Rectal smooth muscle tissue (tissue), 1 donor: Measurements from ENCODE around the gene ARHGAP33.

Source experiments
- H3K27ac ChIP-seq: one replicate; pipeline ENCODE4 v1.7.0; 2013; ENCODE audit warnings: low read depth, low read length, inconsistent platforms
- H3K27me3 ChIP-seq: one replicate; pipeline ENCODE4 v1.7.0; 2013; ENCODE audit warnings: low read length; ENCODE audit not compliant: control insufficient read depth, insufficient read depth
- H3K36me3 ChIP-seq: one replicate; pipeline ENCODE4 v1.7.0; 2013; ENCODE audit warnings: low read length; ENCODE audit not compliant: control insufficient read depth, insufficient read depth
- H3K4me1 ChIP-seq: one replicate; pipeline ENCODE4 v1.7.0; 2013; ENCODE audit warnings: low read length; ENCODE audit not compliant: control insufficient read depth, insufficient read depth
- H3K4me3 ChIP-seq: one replicate; pipeline ENCODE4 v1.7.0; 2013; ENCODE audit warnings: low read length
- H3K9ac ChIP-seq: one replicate; pipeline ENCODE4 v1.7.0; 2013; ENCODE audit warnings: low read length

Gene ARHGAP33

DNA sequence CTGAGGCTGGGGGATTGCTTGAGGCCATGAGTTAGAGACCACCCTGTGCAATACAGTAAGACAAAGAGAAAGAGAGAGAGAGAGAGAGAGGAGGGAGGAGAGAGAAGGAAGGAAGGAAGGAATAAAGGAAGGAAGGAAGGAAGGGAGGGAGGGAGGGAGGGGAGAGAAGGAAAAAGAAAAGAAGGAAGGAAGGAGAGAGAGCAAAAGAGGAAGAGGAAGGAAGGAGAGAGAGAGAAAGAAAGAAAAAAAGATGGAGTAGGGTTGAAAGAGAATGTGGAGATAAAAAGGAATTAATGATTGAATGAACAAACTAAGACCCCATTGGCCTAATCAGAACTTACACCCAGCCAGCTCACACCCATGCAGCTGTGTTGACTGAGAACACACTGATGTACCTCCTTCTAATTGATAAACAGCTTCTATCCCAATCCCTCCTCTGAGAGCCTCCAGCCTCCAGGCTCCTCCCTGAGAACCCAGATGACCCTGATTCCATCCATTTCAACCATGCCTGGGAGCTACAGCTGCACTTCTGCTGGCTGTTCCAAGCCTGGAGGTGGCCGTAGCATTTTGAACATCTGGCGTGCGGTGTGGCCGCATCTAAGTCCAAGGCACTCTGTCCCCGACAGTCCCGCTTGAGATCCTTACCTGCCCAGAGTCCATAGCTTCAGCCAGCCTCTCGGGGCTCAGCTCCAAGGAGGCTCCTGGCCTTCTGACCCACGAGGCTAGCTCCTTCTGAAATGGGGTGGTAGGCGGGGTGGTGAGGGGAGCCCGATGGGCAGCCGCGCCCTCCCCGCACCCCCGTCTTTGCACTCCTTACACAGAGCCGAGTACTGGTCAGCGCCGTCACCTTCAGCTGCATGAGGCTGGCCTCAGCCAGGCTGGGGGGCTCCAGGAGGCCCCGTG is 36.2 kb downstream of the ARHGAP33 start:
- Histone ChIP-seq H3K4me1 (no peaks in the 10 kb centered on the region), H3K36me3 (no peaks in the 10 kb centered on the region), H3K4me3 (no peak overlapping the region), H3K27me3 (no peaks in the 10 kb centered on the region), H3K27ac (no peak overlapping the region), H3K9ac (no peak overlapping the region)

GRCh38 chr19:35812220-35813042 is 37.1 kb downstream of the ARHGAP33 start, which contains the start of gene PRODH2:
PRODH2 (minus strand) TSS chr19:35812845; CDS start chr19:35812805, 40 bp downstream.
- Histone ChIP-seq H3K4me1 (no peaks in the 10 kb centered on the region), H3K9ac (no peak within 1 kb of the TSS), H3K27ac (no peak within 1 kb of the TSS), H3K4me3 (no peak within 1 kb of the TSS), H3K27me3 (no peaks in the 10 kb centered on the region), H3K36me3 (no peaks in the 10 kb centered on the region)

GRCh38 chr19:35813043-35813890 is 37.9 kb downstream of the ARHGAP33 start:
- Histone ChIP-seq H3K27me3 (no peaks in the 10 kb centered on the region), H3K27ac (no peak overlapping the region), H3K4me3 (no peak overlapping the region), H3K4me1 (no peaks in the 10 kb centered on the region), H3K36me3 (no peaks in the 10 kb centered on the region), H3K9ac (no peak overlapping the region)

- H3K27me3 ChIP-seq = no peaks in the 10 kb centered on the region
- H3K27ac ChIP-seq = no peak overlapping the region
- no peaks in the 10 kb centered on the region for H3K36me3 ChIP-seq
- no peak overlapping the region for H3K4me3 ChIP-seq
- H3K4me1 ChIP-seq = no peaks in the 10 kb centered on the region
- H3K9ac ChIP-seq = no peak overlapping the region
Observed at GRCh38 chr19:35816262-35816661, 40.9 kb downstream of the ARHGAP33 start.

DNA sequence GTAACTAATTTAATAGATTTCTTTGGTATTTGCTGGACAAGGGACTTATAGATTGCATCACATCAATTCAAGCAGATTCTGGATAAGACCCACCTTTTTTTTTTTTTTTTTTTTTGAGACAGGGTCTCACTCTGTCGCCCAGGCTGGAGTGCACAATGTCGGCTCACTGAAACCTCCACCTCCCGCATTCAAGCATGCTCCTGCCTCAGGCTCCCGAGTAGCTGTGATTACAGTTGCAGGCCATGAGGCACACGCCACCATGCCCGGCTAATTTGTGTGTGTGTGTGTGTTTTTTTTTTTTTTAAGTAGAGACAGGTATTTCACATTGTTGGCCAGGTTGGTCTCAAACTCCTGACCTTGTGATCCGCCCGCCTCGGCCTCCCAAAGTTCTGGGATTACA is 41.5 kb downstream of the ARHGAP33 start:
- Histone ChIP-seq H3K9ac (no peak overlapping the region), H3K27me3 (no peaks in the 10 kb centered on the region), H3K27ac (no peak overlapping the region), H3K4me3 (no peak overlapping the region), H3K36me3 (no peaks in the 10 kb centered on the region), H3K4me1 (no peaks in the 10 kb centered on the region)

- Histone ChIP-seq H3K27me3 (no peaks in the 10 kb centered on the region), H3K4me1 (no peaks in the 10 kb centered on the region), H3K27ac (no peak overlapping the region), H3K9ac (no peak overlapping the region), H3K36me3 (no peaks in the 10 kb centered on the region), H3K4me3 (no peak overlapping the region)
Observed at GRCh38 chr19:35818445-35818844, 43.1 kb downstream of the ARHGAP33 start.

- Histone ChIP-seq H3K9ac (no peak overlapping the region), H3K27me3 (no peaks in the 10 kb centered on the region), H3K4me1 (no peaks in the 10 kb centered on the region), H3K27ac (no peak overlapping the region), H3K4me3 (no peak overlapping the region), H3K36me3 (no peaks in the 10 kb centered on the region)
Observed at GRCh38 chr19:35822579-35822978, 47.2 kb downstream of the ARHGAP33 start.

- no peaks in the 10 kb centered on the region for H3K27me3 ChIP-seq
- H3K4me1 ChIP-seq = no peaks in the 10 kb centered on the region
Observed at GRCh38 chr19:35824150-35824549, 48.8 kb downstream of the ARHGAP33 start.

DNA sequence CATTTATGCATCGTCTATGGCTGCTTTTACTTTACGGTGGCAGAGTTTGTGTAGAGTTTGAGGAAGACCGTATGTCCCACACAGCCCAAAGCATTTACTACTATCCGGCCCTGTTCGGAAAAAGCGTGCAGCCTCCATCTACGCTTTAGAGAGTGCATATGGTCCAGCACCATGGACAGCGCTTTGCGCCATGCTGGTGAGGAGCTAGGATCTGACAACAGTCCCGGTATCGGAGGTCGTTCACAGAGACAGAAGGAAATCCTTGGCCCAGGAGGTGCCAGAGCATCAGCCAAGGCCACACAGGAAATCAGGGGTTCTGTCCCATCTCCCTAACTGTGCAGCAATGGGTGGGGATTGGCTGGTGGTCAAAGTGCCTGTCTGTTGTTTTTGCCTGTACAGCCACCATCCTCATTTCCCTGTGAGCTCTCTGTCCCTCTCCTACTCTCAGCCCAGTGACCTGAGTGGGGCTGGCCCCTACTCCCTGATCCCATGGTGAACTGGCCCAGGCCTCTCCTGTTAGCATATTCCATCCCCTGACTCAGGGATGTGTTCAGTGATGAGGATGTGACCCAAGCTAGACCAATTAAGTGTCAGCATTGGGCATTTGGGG is 53.4 kb downstream of the ARHGAP33 start:
- H3K4me1 ChIP-seq = no peaks in the 10 kb centered on the region

More at GRCh38 chr19:35824150-35824549, 48.8 kb downstream of the ARHGAP33 start:
- no peak overlapping the region for H3K27ac ChIP-seq
- no peak overlapping the region for H3K4me3 ChIP-seq
- H3K36me3 ChIP-seq = no peaks in the 10 kb centered on the region
- H3K9ac ChIP-seq = no peak overlapping the region

GRCh38 chr19:35830986-35831385 is 55.6 kb downstream of the ARHGAP33 start:
- Histone ChIP-seq H3K9ac (no peak overlapping the region), H3K27ac (no peak overlapping the region), H3K27me3 (no peaks in the 10 kb centered on the region), H3K4me3 (no peak overlapping the region), H3K36me3 (no peaks in the 10 kb centered on the region), H3K4me1 (no peaks in the 10 kb centered on the region)

More for the DNA sequence above, 53.4 kb downstream of the ARHGAP33 start:
- Histone ChIP-seq H3K9ac (no peak overlapping the region), H3K27ac (no peak overlapping the region), H3K4me3 (no peak overlapping the region), H3K27me3 (no peaks in the 10 kb centered on the region), H3K36me3 (no peaks in the 10 kb centered on the region)

DNA sequence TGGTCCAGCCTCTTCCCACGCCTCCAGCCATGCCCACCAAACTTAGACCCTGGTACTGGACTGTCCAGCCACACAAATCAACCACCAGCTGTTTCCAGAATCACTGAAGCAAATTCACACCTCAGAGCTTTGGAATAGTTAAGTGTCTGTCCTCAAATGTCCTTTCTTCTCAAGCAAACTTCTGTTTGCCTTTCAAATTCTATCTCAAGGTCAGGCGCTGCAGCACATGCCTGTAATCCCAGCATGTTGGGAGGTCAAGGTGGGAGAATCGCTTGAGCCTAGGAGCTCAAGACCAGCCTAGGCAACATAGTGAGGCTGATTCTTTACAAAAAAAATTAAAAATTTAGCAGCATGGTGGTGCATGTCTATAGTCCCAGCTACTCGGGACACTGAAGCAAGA is 56.7 kb downstream of the ARHGAP33 start:
- Histone ChIP-seq H3K9ac (no peak overlapping the region), H3K36me3 (no peaks in the 10 kb centered on the region), H3K4me3 (no peak overlapping the region), H3K4me1 (no peaks in the 10 kb centered on the region), H3K27ac (no peak overlapping the region), H3K27me3 (no peaks in the 10 kb centered on the region)
